Activated CD8-positive, alpha-beta memory T cell treated with anti-CD3 and anti-CD28 coated beads for 4 hours (primary cell): ENCODE measurements around the gene RXRA.
"Not testable (repeated sequence)": the region's sequence is repeated elsewhere in the genome, so short reads cannot be mapped to it uniquely, and the experiment has no call there.

Experiments
- DNase-seq, 2 donors: peaks; one replicate each; pipeline ENCODE4 v3.0.0-alpha.2; 2020; ENCODE audit warnings: low read depth in 2 of 2

RXRA gene

DNA sequence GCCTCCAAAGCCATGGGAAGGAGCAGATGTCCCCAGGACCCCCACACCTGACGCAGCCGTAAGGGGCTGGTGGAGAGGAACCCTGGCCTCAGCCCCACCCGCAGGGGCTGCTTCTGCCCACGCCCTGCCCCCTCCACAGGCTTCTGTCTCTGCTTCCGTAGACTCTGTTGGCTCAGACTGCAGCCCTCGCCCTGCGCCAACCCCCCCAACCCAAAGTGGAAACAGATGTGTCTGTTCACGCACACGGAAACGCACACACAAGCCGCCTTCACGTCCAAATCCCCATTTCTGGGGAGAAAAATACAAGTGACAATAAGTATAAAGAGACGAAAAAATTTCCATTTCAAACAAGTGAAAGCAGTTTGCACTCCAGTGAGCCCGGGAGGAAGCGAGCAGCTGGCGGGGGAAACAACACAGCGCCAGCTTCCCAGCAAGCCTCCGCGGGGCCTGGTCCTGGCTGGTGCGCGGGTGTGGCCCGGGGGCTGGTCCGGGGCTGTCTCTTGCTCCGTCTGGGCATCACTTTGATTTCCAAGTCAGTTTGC, 32.6 kb upstream of the RXRA start:
- no peak for DNase-seq

- no peak for DNase-seq
Observed at GRCh38 chr9:134294153-134295071, 31.8 kb upstream of the RXRA start.

GRCh38 chr9:134295101-134295745, 31.0 kb upstream of the RXRA start:
- no peak for DNase-seq

GRCh38 chr9:134295746-134296250, 30.5 kb upstream of the RXRA start:
- no peak for DNase-seq

DNA sequence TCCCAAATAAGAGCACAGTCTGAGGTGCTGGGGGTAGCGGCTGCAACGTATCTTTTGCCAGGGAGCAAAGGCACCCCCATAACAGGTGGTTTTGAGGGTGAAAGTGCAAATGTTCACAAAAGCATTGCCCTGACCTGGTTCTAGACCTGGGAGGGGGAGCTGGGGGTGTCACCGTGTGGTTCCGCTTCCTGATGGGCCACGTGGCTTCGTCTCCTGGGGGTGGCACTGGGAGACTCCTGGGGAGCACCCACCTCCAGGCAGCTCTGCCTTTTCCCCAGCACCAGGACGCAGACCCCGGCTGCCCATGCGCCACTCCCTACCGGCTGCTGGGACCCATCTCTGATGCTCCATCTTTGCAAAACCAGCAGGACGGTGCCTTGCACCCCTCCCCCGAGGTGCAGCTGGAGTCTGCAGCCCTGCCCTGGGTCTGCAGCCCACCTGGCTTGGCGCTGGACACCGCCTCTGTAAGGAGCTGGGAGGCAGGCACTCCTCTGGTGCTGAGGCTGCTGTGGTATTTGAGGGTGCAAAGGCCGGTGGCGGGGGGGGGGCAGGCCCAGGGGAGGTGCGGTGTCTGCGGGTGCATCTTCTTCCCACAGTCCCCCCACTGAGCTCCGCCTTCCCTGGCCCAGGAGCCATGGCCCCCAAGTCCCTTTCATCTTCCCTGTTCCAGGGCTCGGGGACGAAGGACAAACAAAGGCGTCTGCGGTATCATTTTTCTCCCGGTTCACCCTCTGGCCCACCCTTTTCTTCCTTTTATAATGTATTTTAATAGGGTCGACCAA, 29.8 kb upstream of the RXRA start:
- DNase-seq = no peak

GRCh38 chr9:134297083-134297410, 29.2 kb upstream of the RXRA start:
- DNase-seq = no peak

GRCh38 chr9:134297576-134297975, 28.7 kb upstream of the RXRA start:
- no peak for DNase-seq

- no peak for DNase-seq
Observed at GRCh38 chr9:134298000-134298399, 28.3 kb upstream of the RXRA start.

DNA sequence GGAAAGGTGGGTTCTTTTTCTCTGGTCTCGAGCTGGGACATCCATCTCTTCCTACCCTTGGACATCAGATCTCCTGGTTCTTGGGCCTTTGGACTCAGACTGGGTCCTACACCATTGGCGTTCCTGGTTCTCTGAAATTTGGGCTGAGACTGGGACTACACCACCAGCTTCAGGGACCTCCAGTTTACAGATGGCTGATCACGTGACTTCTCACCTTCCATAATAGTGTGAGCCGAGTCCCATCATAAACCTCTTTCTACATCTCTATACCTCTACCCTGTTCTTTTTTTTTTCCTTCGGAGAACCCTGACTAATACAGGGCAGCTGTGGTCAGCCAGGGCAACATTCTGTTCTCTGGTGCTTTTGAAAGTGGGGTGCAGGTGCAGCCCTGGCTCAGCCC, 27.2 kb upstream of the RXRA start:
- no peak for DNase-seq

DNA sequence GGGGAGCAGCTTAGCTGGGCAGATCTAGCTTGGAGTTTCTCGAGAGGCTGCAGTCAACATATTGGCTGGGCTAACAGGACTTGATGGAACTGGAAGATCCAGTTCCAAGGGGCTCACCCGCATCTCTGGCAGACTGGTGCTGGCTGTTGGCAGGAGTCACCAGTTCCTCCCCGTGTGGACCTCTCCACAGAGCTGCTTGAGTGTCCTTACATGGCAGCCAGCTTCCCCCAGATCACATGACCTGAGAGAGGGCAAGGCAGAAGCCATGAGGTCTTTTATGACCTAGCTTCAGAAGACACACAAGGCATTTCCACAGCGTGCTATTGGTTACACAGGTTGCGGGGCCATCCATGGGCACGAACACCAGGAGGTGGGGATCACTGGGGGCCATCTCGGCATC, 26.4 kb upstream of the RXRA start:
- DNase-seq = no peak

- DNase-seq = peak; percentile 32 to 40
Observed at GRCh38 chr9:134301387-134302129, 24.7 kb upstream of the RXRA start.

DNA sequence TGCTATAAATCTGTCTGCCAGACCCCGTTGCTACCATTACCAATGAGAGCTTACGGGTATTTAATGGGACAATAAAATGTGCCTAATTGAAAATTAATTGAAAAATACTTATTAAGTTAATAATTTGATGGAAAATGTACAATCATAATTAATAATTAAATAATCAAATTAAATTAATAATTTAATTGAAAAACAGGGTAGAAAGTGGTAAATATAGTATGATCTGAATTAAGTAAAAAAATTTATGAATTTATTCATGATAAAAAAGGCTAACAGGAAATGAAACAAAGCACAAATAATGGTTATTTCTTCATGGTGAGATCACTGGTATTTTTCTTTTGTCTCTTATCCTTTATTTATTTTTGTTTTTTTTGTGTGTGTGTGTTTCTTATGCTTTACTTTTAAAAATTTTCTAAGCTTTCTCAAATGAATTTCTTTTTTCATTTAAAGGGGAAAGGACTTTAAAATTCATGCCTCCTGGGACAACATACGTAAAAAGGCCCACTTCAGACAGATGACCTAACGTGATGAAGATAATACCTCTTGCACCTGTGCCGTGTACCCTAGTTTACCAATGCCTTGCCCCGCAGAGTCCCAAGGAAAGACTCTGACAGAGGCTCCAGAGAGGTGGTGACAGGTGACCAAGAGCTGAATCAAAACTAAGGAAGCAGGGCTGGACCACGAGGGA, 24.0 kb upstream of the RXRA start:
- DNase-seq = no peak

DNA sequence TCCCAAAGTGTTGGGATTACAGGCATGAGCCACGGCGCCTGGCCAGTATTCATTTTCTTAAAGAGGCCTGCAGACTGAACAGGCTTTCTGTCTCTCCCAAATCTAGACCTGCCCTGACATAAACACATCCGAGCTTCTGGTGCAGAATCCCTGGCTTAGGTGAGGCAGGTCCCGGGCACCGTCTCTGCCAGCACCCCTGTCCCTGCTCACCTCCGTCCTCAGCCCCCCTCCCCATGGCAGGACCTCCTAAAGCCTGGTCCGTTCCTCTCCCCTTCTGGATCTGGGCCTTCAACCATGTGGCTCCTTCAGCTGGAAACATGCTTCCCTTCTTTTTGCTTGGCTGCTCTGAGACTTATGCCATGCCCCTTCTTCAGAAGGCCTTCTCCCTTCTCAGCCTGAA, 22.7 kb upstream of the RXRA start:
- no peak for DNase-seq

- no peak for DNase-seq
Observed at GRCh38 chr9:134304261-134304660, 22.0 kb upstream of the RXRA start.

DNA sequence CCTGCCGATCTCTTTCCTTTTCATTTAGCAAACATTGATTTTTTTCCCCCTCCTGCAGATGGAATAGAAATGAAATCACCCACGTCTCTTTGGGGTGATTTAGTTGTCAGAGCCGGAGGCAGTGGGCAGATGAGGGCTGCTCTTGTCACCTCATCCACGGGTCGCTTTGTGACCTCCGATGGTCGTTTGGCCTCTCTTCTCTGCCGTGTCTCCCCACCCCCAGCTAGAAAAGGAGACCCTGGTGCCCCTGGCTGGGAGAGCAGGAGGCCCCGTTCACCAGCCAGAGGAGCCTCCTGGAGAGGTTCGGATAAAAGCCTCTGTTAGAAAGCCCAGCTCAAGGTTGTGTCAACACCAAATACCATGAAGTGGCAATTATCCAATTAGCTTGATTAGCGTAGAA, 21.6 kb upstream of the RXRA start:
- DNase-seq = no peak

DNA sequence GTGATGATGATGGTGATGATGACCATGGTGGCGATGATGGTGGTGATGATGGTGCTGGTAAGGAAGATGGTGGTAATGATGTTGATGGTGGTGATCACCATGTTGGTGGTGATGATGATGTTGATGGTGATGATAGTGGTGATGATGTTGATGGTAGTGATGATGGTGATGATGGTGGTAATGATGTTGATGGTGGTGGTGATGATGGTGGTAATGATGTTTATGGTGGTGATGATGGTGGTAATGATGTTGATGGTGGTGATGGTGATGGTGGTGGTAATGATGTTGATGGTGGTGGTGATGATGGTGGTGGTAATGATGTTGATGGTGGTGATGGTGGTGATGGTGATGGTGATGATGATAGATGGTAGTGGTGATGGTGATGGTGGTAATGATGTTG, 20.7 kb upstream of the RXRA start:
- DNase-seq = no peak

- DNase-seq = not testable (repeated sequence)
Observed at GRCh38 chr9:134306042-134306441, 20.2 kb upstream of the RXRA start.

- DNase-seq = no peak
Observed at GRCh38 chr9:134306636-134307600, 19.3 kb upstream of the RXRA start.
